Activated B cell treated with CpG ODN at 0.5 μM for 24 hours (primary cell): ENCODE data around the gene USH1G. TPM values are rescaled to one million over a fixed set of nuclear protein-coding genes. Genes with fewer than 3 reads are reported as not detected.

Experiments used
- ATAC-seq: fragments of 200-7000 bp; cut with Tn5 transposase; one replicate; pipeline ENCODE4 v1.10.0; 2021; ENCODE audit warnings: low read depth, mild to moderate bottlenecking, moderate library complexity
- CTCF ChIA-PET: fragments of 350-600 bp; sonication (Branson Sonifier 250); formaldehyde crosslinking; loops from one replicate; lab custom pipeline; 2021; ENCODE audit warnings: antibody characterized with exemption; lab: Charles Lee
- POLR2A ChIA-PET: fragments of 350-600 bp; sonication (Branson Sonifier 250); formaldehyde crosslinking; loops from one replicate; lab custom pipeline; 2021; ENCODE audit warnings: antibody characterized with exemption; lab: Charles Lee
- DNase-seq: peaks from one replicate; pipeline ENCODE4 v3.0.0; 2022
- H3K27ac Mint-ChIP-seq: one replicate; pipeline ENCODE4 v1.8.0; 2020; ENCODE audit warnings: mixed read lengths
- H3K27me3 Mint-ChIP-seq: one replicate; pipeline ENCODE4 v1.8.0; 2021; ENCODE audit warnings: mixed read lengths
- H3K36me3 Mint-ChIP-seq: one replicate; pipeline ENCODE4 v1.8.0; 2021; ENCODE audit warnings: low read depth, mixed read lengths
- H3K4me1 Mint-ChIP-seq: one replicate; pipeline ENCODE4 v1.8.0; 2021; ENCODE audit warnings: mixed read lengths
- H3K4me3 Mint-ChIP-seq: one replicate; pipeline ENCODE4 v1.8.0; 2020; ENCODE audit warnings: mild to moderate bottlenecking, mixed read lengths
- H3K9me3 Mint-ChIP-seq: one replicate; pipeline ENCODE4 v1.8.0; 2020; ENCODE audit warnings: mixed read lengths
- CTCF ChIP-seq: fragments of 200-600 bp; IDR thresholded peaks from one replicate; pipeline ENCODE4 v1.8.0; 2022; ENCODE audit warnings: antibody characterized with exemption, mild to moderate bottlenecking
- intact Hi-C: fragments of 100-400 bp; cut with micrococcal nuclease; formaldehyde crosslinking; loops from one replicate; pipeline ENCODE4 v1.15.1; 2024
- total RNA-seq: library from RNA; stranded (reverse); gene quantifications from 2 replicates; pipeline ENCODE4 v1.2.3, GENCODE V29; 2022

The USH1G gene
- total RNA-seq, 1 donor from 2014 or later = not detected

- H3K9me3 Mint-ChIP-seq = no peaks in the 10 kb centered on the region
- ChIA-PET CTCF (no interaction called here), POLR2A (no interaction called here)
- no peak for TF ChIP-seq CTCF
- no peak overlapping the region for H3K4me3 Mint-ChIP-seq
- ATAC-seq (no peak), DNase-seq (no peak)
- intact Hi-C loops = no loop called here
- H3K36me3 Mint-ChIP-seq = no peaks in the 10 kb centered on the region
- H3K27me3 Mint-ChIP-seq = peaks cover 18% of the 10 kb centered on the region
- no peak overlapping the region for H3K27ac Mint-ChIP-seq
- H3K4me1 Mint-ChIP-seq = no peaks in the 10 kb centered on the region
These were observed 27.2 kb upstream of the USH1G start for GRCh38 chr17:74950207-74950606.

- POLR2A ChIA-PET = interaction anchor here (0.6 kb wide), 1 partner anchor 18 kb away, joined by 9 read pairs; no protein-coding TSS in a partner anchor
- Mint-ChIP-seq H3K4me1 (no peaks in the 10 kb centered on the region), H3K36me3 (no peaks in the 10 kb centered on the region), H3K27me3 (peaks cover 20% of the 10 kb centered on the region), H3K27ac (no peak overlapping the region), H3K4me3 (no peak overlapping the region), H3K9me3 (no peaks in the 10 kb centered on the region)
- TF ChIP-seq CTCF = no peak
- no peak for ATAC-seq
- intact Hi-C loops = no loop called here
- DNase-seq = no peak
- CTCF ChIA-PET = no interaction called here
These were observed 26.5 kb upstream of the USH1G start for GRCh38 chr17:74949455-74950115.

GRCh38 chr17:74947041-74947754, 24.1 kb upstream of the USH1G start:
- TF ChIP-seq CTCF = no peak
- H3K4me3 Mint-ChIP-seq = no peak overlapping the region
- POLR2A ChIA-PET = interaction anchor here (1.0 kb wide), 1 partner anchor 23 kb away, joined by 3 read pairs; the partner anchor contains the start of gene OTOP2
- DNase-seq (no peak), ATAC-seq (no peak)
- H3K36me3 Mint-ChIP-seq = no peaks in the 10 kb centered on the region
- CTCF ChIA-PET = interaction anchor here (1.2 kb wide), 1 partner anchor 11 kb away, joined by 3 read pairs; no protein-coding TSS in a partner anchor
- H3K27me3 Mint-ChIP-seq = peaks cover 29% of the 10 kb centered on the region
- no peak overlapping the region for H3K27ac Mint-ChIP-seq
- H3K4me1 Mint-ChIP-seq = no peaks in the 10 kb centered on the region
- intact Hi-C loops = no loop called here
- no peaks in the 10 kb centered on the region for H3K9me3 Mint-ChIP-seq

GRCh38 chr17:74946641-74947040, 23.6 kb upstream of the USH1G start:
- Mint-ChIP-seq H3K27ac (no peak overlapping the region), H3K27me3 (peaks cover 33% of the 10 kb centered on the region), H3K36me3 (no peaks in the 10 kb centered on the region), H3K9me3 (no peaks in the 10 kb centered on the region), H3K4me3 (no peak overlapping the region), H3K4me1 (no peaks in the 10 kb centered on the region)
- intact Hi-C loops = no loop called here
- DNase-seq (no peak), ATAC-seq (no peak)
- ChIA-PET CTCF (interaction anchor here (1.2 kb wide), 1 partner anchor 11 kb away, joined by 3 read pairs; no protein-coding TSS in a partner anchor), POLR2A (interaction anchor here (1.0 kb wide), 1 partner anchor 22 kb away, joined by 3 read pairs; the partner anchor contains the start of gene OTOP2)
- no peak for TF ChIP-seq CTCF

- no peak overlapping the region for H3K27ac Mint-ChIP-seq
- no peak for TF ChIP-seq CTCF
- ATAC-seq (no peak), DNase-seq (no peak)
- no peak overlapping the region for H3K4me3 Mint-ChIP-seq
- H3K36me3 Mint-ChIP-seq = no peaks in the 10 kb centered on the region
- peaks cover 37% of the 10 kb centered on the region for H3K27me3 Mint-ChIP-seq
- ChIA-PET POLR2A (no interaction called here), CTCF (no interaction called here)
- no peaks in the 10 kb centered on the region for H3K9me3 Mint-ChIP-seq
- intact Hi-C loops = no loop called here
- no peaks in the 10 kb centered on the region for H3K4me1 Mint-ChIP-seq
These were observed 22.5 kb upstream of the USH1G start for GRCh38 chr17:74945543-74945942.
